NCI-H1105 (cell line): Measurements from ENCODE around the gene CDT1.

Experiments
- DNase-seq: peaks from one replicate; lab custom pipeline; 2025; lab: John Stamatoyannopoulos, UW

CDT1 gene

DNA sequence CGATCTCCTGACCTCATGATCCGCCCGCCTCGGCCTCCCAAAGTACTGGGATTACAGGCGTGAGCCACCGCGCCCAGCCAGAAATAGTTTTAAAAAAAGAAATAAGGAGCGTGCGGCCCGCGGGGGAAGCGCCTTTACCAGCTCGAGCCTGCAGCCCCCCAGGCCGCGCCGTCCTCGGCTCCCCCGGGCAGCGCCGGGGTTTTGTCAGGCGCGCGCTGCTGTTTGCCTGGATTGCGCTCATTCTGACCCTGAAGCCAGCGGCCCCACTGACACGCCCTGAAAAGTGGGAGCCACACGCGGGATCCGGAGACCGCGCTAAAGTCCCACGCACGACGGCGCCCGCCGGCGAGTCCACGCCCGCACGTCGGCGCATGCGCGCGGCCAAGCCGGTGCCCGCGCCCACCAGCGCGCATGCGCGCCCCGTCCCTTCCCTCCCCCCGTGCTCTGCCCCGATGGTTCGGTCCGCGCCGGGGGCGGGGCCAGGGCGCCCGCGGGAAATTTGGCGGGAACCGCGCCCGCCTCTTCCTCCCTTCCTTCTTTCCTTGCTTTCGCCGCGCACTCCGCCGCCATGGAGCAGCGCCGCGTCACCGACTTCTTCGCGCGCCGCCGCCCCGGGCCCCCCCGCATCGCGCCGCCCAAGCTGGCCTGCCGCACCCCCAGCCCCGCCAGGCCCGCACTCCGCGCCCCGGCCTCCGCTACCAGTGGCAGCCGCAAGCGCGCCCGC is at the start of gene CDT1:
CDT1 (plus strand) TSS at position 526 of the 724 bp plus-strand sequence; CDS start at position 569, 43 bp downstream.
- DNase-seq: peak; percentile 39

DNA sequence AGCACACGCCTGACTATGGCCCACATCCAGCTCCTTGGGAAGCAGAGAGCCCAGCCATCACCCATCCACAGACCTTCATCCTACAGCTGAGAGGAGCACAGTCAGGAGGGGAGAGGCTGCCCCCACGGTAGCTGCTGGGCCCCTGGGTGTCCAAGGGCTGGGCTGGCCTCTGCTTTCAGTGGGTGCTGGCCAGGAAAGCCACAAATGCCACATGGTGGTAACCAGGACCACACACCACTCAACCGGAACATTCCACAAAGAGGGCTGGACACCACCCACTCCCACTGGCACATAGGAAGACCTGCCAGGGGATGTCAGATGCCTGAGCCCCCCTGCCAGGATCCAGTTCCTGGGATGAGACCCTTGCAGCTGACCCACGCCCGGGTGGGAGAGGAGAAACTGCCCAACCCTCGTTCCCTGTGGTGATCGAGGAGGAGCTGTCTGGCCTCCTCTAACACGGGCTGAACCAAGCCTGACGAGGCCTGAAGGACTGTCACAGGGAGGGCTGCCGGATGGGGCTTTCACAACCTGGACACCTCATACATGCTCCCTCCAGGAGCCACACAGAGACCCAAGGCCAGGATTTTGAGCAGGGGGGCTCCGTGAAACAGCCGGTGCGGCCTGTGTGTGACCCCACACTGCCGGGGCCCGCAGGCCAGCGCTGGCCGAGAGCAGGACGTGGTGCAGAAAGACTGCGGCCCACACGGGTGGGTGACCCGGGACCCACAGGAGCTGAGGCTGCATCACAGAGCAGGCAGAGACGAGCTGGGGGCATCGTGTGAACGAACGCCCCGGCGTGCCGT is 49.3 kb upstream of the CDT1 start:
- no peak for DNase-seq

DNA sequence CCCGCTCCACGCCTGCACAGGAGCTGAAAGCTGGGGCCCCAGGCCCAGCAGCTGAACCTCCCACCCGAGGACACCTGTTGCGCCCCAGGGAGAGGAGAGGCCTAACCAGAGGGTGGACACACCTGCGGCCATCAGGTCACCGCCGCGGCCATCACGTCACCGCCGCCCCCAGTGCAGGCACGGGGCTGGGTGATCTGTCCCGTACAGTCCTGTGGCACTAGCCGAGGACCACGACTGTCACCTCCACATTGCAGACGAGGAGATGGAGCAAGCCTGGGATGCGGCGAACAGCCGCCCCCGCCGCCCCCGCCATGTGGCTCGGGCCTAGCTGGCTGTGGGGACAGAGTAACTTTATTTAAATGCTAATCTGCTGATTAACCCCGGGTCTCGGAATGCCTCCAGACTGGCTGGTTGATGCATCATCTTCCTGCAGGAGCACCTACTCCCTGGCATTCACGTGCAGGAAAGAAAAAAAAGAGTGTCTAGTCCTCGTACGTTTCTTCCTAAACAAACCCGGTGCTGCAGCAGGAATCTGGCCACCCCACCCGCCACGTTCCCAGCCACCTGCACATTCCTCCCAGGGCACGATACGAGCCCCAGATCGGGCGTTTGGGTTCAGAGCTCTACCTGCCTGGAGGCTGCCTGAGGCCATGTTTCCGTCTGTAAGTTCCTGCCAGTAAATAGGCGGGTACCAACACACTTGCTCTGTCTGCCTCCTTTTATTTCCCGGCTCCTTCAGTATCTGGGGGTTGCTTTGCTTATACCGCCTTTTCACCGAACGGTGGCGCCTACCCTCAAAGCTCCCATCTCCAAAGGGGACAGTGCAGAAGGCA is 48.5 kb upstream of the CDT1 start:
- no peak for DNase-seq

DNA sequence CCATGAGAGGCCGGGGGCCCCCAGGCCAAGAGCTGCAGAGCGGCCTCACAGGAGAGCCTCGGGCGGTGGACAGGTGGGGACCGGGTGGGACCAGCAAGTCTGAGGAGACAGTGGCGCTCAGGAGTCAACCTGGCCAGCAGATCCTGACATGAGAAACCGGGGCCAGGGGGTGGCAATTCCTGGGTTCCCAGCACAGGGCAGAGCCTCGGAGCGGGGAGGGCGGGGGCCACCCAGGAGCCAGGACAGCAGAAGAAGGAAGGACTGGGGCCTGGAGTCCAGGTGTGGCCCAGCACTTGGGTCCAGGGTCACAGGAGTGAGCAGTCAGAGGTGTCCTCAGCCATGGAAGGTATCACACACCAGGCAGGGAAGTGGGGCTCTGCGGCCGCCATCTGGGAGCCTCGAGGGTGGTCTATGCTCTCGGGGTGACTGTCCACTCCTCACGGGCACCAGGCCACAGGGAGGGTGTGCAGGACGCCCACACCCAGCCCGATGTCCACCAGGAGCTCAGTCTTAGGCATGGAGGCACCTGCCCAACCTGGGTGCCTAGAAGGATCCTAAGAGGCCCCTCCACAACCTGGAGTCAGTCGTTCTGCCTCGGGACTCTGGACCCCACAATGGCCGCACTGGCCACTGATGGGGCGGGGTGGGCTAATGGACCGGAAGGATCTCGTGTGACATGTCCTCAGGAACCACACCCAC is 47.7 kb upstream of the CDT1 start:
- no peak for DNase-seq

DNA sequence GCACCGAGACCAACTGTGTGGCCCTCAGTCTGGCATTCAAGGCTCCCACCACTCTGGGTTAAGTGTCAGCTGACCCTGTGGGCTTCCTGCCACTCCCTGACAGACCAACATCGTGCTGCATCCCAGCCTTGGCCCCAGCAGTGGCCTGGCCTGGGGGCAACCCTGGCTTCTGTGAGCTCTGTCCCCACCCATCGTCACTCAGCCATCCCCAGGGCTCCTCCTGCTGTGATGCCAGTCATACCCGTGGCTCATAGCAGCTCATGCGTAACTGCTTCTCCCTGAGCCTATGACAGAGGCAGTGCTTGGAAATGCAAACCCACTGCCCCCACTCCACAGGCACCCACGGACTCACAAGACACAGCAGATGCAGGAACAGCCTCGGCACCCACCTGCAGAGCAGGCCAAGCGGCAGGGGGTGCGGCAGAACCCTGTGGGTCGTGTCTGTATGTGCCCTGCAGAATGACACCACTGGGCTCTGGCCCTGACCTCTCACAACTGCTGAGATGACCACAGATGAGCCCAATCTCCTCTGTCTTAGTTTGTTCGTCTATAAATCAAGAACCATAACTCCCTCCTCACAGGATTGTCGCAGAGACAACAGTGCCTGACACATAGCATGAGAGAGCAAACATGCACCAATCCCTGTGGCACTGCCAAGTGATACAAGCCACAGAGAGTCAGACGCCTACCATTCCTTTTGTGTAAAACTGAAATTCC is 45.2 kb upstream of the CDT1 start:
- DNase-seq: no peak

DNA sequence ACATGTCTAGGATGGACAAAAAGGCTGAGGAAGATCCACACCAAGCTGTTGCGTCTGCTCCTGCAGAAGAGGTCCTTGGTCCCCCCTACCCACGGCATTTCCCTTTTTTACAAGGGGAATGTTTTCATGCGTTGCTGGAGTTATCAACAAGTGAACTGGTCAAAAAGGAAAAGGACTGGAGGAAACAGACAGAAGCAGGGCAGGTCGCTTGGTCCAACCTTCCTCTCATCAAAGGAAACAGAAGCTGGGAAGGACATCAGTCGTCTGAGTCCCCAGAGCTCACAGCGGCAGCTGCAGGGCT is 44.7 kb upstream of the CDT1 start:
- no peak for DNase-seq

DNA sequence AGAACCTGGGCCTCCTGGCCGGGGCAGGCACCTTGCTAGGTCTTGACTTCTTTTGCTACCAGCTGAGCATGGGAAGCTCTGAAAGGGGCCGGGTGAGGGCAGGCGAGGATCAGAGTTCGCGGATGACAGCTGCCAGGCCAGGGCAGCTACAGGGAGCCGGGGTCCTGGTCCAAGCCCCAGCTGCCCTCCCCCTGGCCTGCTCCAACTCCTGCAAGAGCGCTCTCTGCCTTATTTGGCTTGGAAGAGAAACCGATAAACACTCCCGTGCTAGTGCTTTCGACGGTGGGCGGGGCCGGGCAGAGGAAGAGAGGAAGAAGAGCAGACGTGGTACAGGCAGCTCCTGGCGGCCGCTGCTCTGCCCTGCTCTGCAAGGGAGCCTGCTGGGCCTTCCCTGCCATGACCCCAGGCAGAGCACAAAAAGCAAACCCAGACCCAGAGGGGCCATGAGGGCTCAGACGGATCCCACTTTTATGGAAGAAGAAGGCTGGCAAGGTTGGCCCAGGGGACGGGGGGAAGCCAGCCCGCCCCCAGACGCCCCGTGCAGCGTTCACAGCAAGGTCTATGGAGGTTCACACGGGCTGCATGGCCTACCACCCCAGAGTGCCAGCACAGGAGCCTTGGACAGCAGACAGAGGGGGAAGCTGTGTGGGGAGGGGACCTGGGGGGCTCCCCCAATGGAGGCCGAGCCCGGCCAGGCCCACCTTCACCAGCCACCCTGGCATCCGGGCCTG is 44.2 kb upstream of the CDT1 start:
- DNase-seq: no peak

DNA sequence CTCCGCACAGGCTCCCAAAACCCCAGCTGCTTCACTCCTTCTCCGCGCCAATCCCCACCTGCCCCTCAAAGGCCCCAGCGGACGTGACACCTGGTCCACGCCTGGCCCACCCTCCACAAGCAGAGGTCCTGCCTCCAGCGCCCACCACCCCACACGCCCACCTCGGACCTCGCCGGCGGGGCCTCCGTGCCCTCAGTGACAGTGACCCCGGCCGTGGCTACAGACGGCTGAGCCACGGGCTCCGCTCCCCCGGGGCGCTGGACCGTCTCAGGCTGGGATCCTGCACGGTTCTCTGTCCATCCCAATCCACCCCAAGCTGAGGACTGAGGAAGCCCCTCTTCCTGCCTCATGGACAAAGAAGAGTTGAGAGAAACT is 43.6 kb upstream of the CDT1 start:
- no peak for DNase-seq

DNA sequence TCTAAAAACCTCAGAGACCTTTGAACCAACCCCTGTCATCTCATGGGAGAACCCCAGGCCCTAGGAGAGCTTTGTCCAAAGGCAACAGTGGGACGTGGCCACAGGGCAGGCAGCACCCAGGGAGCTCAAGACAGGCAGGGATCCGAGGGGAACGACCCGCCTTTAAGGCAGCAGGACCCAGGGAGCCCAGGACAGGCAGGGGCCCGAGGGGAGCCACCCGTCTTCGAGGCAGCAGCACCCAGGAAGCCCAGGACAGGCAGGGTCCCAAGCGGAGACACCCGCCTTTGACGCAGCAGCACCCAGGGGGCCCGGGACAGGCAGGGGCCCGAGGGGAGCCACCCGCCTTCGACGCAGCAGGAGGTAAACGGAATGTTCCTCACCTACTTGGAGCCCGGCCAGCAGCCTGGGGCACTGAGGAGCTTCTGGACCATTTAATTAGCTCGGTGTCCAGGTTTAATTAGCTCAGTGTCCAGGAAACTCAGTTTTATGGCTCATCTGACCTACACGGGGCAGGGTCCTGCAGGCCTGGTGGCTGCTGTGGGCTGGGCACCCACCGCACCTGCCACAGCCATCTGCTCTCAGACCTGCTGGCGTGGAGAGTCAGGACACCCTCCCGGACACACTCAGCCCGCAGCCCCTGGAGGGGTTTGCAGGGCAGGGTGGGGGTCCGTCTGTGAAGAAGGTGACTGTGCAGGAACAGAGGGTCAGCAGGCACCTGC is 43.0 kb upstream of the CDT1 start:
- DNase-seq: no peak

DNA sequence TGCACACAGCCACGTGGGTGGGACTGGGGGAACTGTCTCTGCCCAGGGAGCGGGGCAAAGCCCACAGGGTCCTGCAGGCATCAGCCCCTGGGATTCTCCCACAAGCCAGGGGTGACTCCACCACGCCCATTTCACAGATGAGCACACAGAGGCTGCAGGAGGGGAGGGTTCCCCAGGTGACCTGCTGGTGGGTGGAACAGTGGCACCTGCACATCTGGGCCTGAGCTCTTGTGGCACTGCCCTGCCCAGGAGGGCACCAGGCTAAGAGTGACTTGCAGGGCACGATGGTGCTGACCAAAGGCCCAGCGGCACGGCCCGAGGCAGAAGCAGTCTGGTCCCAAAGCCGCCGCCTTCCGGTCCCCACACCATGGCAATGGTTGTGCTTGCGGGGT is 42.5 kb upstream of the CDT1 start:
- no peak for DNase-seq

DNA sequence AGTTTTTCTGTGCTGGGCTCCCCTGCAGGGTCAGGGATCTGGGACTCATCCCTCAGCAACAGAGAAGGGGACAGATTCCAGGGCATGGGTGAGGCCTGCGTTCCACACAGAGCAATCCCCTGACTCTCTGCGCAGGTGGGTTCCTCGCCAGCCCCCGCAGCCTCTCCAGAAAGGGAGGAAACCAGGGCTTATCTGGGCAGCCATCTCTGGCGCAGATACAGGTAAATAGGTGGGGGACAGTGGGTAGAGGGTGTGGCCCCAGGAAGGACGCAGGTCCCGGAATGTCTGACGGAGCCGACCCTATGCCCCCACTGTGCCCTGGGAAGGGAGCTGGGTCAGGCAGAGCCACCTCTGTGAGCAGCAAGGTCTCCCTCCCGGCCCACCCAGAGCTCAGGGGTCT is 41.8 kb upstream of the CDT1 start:
- DNase-seq: no peak

DNA sequence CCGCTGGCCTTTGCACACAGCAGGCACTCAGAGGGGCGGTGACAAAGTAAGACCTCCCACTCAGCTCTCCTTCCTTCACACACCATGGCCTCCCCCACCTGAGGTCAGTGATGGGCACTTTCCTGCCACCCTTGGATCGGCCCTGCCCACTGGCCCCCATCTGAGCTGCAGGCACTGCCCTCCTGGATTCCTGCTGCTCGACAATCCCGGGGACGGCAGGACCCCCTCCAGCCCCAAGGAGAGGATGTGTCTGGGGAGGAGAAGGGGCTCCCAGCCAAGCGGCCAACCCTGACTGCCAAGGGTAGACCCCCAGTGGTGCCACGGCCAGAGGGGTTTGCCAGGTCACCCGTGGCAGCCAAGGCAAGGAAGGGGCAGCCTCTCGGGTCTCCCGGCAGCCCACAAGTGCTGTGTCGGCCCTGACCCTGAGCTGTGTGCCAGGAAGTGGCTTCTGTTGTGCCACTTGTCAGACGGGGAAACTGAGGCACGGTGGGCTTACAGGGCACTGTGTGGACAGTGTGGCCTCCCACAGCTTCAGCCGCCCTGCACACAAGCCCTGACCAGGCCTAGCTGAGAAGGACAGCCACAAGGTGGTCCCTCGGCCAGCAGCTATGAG is 41.2 kb upstream of the CDT1 start:
- no peak for DNase-seq

DNA sequence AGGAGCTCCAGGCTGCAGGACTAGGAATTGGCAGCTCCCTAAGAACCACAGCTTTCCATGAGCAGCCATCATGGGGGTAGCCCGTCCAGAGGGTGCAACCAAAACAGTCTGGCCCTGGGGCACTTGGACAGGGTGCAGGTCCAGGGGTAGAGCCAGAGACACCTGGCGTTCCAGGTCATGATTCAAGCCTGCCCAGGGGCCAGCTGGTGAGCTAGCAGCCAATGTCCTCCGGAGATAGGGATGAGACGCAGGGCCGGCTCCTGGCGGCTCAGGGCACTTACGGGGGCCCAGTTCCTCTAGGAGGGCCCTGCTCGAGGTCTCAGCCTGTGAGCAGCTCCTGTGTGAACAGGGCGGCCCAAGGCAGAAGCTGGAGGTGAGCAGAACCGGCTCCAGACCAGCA is 40.6 kb upstream of the CDT1 start:
- DNase-seq: no peak

DNA sequence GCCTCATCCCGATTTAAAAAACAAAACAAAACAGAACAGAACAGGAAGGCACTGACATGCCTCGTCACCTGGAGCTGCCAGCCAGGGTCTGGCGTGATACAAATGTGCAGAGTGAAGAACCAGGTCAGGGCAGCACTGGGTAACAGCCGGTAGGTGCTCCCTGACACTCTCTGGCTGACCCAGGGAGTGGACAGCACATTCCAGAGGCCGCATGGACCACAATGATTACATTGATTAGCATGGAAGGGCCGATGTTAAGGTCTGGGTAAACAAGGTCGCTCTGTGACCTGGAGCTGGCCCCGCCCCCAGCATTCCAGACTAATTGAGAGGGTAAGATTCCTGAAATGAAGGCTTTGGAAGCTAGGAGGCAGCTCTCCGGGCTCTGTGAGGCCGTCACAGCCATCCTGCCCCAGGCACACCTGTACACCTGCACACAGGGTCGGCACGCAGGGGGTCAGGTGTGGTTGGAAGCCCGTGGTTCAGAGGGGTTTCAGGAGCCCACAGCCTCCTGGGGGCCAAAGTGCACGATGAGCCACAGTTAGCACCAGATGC is 40.0 kb upstream of the CDT1 start:
- DNase-seq: no peak

DNA sequence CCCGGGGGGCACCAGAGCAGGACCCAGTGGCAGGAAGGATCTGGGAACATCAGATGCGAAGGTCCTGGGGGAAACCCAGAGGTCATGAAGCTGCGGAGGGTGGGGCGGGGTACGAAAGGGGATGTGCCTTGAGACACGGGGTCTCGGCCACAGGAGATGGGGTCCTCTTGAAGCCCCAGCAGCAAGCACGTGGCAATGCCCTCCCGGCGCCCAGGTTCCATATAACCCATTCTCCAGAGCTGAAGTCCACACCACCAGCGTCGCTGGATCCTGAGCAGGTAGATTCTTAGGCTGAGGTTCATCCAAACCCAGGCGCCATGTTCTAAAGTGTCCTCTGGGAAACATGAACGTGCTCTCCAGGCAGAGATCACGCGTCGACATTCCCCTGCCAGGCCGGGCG is 39.5 kb upstream of the CDT1 start:
- DNase-seq: no peak

DNA sequence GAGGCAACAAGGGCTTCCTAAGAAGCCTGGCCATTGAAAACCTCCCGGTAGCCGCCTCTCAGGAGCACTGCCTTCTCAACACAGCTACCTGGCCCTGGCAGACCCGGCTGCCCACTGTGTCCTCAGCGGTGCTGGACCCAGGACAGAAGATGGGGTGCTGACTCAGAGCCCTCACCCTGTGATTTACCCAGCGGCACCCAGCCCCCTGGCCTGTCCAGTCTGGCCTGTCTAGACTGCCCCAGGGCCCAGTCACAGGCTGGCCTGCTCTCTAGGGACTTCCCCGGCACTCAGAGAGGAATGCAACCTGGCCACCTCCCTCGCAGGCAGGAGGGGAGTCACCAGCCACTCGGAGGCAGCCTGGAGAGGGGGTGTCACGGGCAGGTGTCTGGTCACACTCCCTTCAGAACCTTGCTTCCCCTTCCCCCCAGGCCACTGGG is 38.7 kb upstream of the CDT1 start:
- no peak for DNase-seq

DNA sequence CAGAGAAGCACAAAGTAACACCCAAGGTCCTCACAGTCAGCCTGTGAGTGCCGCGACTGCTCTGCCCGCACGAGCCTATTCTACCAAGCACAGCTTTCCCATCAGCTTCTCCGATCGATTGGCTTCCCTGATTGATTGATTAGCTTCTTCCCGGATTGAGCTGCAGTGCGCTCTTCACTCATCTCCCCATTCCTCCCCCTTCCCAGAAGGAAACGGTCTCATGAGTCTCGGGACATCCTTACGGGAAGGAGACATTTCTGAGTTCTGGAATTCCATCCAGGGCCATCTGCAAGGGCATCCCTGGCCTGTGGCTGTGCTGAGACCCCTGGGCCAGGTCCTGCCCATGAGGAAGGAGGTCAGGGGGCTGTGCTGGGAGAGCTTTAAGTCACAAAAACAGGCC is 36.6 kb upstream of the CDT1 start:
- no peak for DNase-seq

DNA sequence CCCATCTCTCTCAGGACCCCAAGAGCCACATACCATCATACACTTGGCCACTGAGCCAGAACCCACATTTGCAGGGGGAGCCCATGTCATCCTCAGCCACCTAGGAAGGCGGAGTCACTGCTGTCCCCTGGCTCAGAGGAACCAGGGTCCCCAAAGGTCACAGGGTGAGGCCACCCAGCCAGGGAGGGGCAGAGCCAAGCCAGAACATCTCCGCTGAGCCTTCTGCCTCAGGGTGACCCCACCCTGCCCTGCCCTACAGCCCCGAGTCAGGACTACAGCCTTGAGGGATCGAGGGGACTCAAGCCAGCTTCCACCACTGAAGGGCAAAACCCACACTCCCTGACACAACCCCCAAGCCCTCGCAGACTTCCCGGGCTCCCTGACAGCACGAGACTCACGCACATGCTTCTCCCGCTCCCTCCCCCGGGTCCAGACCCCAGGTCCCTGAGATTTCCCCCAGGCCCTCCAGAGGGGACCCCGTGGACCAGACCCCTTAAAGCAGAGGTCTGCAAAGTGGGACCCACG is 36.0 kb upstream of the CDT1 start:
- no peak for DNase-seq

DNA sequence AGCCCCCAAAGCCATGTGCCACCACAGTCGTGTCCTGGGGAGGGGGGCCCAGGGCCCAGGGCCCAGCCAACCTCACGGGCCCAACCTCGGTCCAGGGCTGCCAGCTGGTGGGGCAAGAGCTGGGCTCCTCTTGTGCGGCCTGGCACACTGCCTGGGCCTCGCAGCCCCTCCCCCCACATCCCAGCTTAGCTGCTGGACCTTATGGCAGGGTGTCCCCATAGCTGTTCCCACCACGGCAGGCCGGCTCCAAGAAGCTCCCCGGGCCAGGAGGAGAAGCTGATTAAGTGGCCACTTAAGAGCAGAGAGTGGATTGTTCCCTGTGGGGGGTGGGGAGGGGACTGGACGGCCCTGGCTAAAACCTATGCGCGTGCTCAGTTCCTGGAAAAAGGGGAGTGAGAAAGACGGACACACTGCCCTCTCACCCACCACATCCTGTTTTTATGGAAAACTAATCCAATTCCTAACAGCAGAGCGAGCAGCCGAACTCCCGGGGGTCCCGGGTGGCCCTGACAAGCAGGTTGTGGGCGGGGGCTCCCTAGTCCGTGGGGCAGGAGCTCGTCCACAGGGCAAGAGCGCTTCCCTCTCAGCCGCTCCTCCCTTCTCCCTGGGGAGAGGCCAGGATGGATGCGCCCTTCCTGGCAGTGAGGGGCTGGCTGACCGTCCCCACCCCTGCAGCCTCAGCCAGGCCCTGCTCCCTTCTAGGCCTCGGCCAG is 35.4 kb upstream of the CDT1 start:
- no peak for DNase-seq
